Body of pancreas (tissue), 4 donors: Measurements from ENCODE around the gene ENAH. TPM values are rescaled to one million over a fixed set of nuclear protein-coding genes. Genes with fewer than 3 reads are reported as not detected.

Experiments
- ATAC-seq: fragments of 150-250 bp; one replicate; pipeline ENCODE4 v1.9.1; 2016
- DNase-seq, 4 donors: peaks; one replicate each; pipeline ENCODE4 v3.0.0-alpha.2; 2019
- H3K27ac ChIP-seq, 4 donors: fragments of 200-600 bp; sonication (generic); 1 replicate in 3 of 4; 2 replicates in 1 of 4; pipeline versions ENCODE4 v1.5.1 to v1.6.1; 2016 to 2019; ENCODE audit warnings: mild to moderate bottlenecking in 1 of 4, mixed read lengths in 1 of 4, moderate library complexity in 1 of 4
- H3K27me3 ChIP-seq, 2 donors: fragments of 200-600 bp; sonication (generic); one replicate each; pipeline ENCODE4 v1.6.0; 2016; ENCODE audit warnings: mild to moderate bottlenecking in 1 of 2
- H3K36me3 ChIP-seq, 2 donors: fragments of 200-600 bp; sonication (generic); replicated peaks in 1 of 2; 2 replicates each; pipeline ENCODE4 v1.5.1; 2016; ENCODE audit warnings: low read depth in 2 of 2; ENCODE audit not compliant: insufficient read depth in 1 of 2
- H3K4me1 ChIP-seq: fragments of 200-600 bp; sonication (generic); one replicate; pipeline ENCODE4 v1.6.0; 2016
- H3K4me3 ChIP-seq, 2 donors: fragments of 200-600 bp; sonication (generic); 1 replicate in 1 of 2; 2 replicates in 1 of 2; pipeline ENCODE4 v1.5.1; 2016 to 2019
- H3K9me3 ChIP-seq, 3 donors: fragments of 200-600 bp; sonication (generic); 1 replicate in 2 of 3; 2 replicates in 1 of 3; pipeline ENCODE4 v1.5.1; 2016
- POLR2A ChIP-seq, 3 donors: fragments of 450-650 bp; IDR thresholded peaks; one replicate each; pipeline ENCODE4 v1.6.1; 2016; ENCODE audit warnings: antibody characterized with exemption in 3 of 3, mild to moderate bottlenecking in 2 of 3
- WGBS, 2 donors: methylation state at CpG; one replicate each; pipeline ENCODE4 v1.1.5; 2017; 5-methylcytosine and 5-hydroxymethylcytosine counted together
- intact Hi-C: fragments of 100-400 bp; cut with DNase I; formaldehyde crosslinking; loops from one replicate; pipeline ENCODE4 v1.15.1; 2023
- total RNA-seq, 2 donors: library from RNA; depleted of rRNA; stranded (reverse); fragments of >200 nt; gene quantifications; one replicate each; pipeline ENCODE4 v1.1.0, GENCODE V29; 2016
- TF ChIP-seq, protein P1 (sequence below), 7 experiments: fragments of 450-650 bp in 4 of 7; fragments of 200-600 bp in 3 of 7; sonication (generic) in 3 of 7; IDR thresholded peaks; one replicate each; pipeline ENCODE4 v1.5.1; 2016 to 2019; ENCODE audit warnings: antibody characterized with exemption in 7 of 7

ENAH gene
- total RNA-seq, 2 donors from 2014 or later = 21.1 to 28.8 TPM

DNA sequence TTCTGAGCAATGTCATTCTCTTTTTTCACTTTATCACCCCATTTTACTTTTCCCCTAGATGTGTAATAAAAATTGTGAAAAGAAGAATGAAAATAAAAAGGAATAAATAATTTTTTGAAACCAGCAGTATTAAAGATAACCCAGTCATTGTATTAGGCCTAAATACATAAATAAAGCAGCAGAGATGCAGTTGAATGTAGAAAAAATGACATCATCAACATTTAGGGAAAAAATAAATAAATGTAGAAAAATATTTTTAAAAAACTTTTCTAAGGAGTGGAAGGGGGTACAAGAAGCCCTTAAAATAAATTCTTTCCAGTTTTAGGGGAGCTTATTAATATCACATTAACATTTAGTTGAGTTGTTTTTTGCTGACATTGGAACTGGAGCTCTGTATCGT lies 15.3 kb upstream of the ENAH start:
- no peak for ATAC-seq
- Histone ChIP-seq H3K9me3 (no peaks in the 10 kb centered on the region), H3K4me3 (no peak overlapping the region), H3K27me3 (no peaks in the 10 kb centered on the region), H3K36me3 (no peaks in the 10 kb centered on the region), H3K4me1 (no peaks in the 10 kb centered on the region), H3K27ac (no peak overlapping the region)
- TF ChIP-seq, protein P1, sequence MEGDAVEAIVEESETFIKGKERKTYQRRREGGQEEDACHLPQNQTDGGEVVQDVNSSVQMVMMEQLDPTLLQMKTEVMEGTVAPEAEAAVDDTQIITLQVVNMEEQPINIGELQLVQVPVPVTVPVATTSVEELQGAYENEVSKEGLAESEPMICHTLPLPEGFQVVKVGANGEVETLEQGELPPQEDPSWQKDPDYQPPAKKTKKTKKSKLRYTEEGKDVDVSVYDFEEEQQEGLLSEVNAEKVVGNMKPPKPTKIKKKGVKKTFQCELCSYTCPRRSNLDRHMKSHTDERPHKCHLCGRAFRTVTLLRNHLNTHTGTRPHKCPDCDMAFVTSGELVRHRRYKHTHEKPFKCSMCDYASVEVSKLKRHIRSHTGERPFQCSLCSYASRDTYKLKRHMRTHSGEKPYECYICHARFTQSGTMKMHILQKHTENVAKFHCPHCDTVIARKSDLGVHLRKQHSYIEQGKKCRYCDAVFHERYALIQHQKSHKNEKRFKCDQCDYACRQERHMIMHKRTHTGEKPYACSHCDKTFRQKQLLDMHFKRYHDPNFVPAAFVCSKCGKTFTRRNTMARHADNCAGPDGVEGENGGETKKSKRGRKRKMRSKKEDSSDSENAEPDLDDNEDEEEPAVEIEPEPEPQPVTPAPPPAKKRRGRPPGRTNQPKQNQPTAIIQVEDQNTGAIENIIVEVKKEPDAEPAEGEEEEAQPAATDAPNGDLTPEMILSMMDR (IDR thresholded peaks at IDR 0.05) = no peak
- TF ChIP-seq POLR2A (IDR thresholded peaks at IDR 0.05) = no peak
- no peak for DNase-seq
- intact Hi-C loops = no loop called here
- WGBS, 2 donors = 86 to 87% methylated on average over 1 of the region's 1 CpG

DNA sequence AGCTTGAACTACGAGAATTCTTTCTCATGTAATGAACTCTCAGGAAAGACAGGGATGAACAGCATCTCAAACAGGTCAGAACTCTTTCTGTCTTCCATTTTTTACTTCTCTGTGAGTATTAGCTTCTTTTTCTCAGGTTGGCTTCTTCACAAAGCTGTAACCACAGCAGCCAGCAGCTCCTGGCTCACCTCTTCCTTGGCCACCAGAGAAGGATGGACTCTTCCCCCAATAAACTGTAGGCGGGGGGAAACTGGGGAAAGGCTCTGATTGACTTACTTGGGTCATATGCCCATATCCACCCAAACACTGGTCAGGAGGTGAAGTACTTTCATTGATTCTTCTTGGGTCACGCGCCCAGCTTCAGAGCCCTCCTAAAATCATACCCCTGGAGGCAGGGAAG lies 14.4 kb upstream of the ENAH start:
- intact Hi-C loops = no loop called here
- Histone ChIP-seq H3K27ac (no peak overlapping the region), H3K4me1 (no peaks in the 10 kb centered on the region), H3K36me3 (no peaks in the 10 kb centered on the region), H3K27me3 (no peaks in the 10 kb centered on the region), H3K9me3 (no peaks in the 10 kb centered on the region), H3K4me3 (no peak overlapping the region)
- 97 to 98% methylated on average over 4 of the region's 4 CpGs for WGBS, 2 donors
- no peak for ATAC-seq
- no peak for DNase-seq
- TF ChIP-seq POLR2A (IDR thresholded peaks at IDR 0.05) = no peak
- TF ChIP-seq, protein P1 (IDR thresholded peaks at IDR 0.05) = no peak

DNA sequence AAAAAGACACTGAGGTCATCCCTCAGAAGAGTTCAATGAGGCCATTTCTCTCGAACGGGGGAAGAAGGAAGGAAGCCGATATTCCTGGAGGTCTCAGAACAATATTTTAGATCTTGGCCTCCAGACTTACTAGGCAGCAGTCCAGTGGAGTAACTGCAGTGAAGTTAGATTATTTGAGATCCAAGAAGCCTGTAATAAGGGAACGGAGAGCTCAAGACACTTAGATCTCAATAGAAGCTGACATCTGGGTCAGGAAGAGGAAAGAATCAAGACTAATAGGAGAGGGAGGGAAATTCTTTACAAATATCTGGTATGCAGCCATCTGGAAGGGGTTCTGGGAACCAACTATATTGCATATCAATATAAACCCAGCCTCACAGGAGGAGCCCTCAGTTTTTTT lies 13.6 kb upstream of the ENAH start:
- WGBS, 2 donors = 58 to 84% methylated on average over 4 of the region's 4 CpGs

DNA sequence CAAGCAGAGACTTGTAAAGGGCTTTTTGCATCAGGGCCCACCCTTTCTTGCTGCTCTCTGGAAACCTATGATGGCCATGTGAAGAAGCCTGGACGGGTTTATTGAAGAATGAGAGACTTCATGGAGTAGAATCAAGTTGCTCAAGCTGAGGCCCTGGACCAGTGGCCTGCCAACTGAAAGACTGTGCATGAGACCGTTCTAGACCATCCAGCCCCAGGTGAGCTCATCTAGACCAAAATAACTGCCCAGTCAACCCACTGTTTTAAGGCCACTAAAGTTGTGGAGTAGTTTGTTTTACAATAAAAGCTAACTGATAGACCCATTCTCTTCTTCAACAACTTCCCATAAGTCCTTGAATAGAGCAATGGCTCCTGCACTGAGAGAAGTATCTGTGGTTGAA lies 11.8 kb upstream of the ENAH start:
- ATAC-seq (no peak), DNase-seq (no peak)
- Histone ChIP-seq H3K4me1 (no peaks in the 10 kb centered on the region), H3K27ac (no peak overlapping the region), H3K9me3 (no peaks in the 10 kb centered on the region), H3K27me3 (no peaks in the 10 kb centered on the region), H3K36me3 (no peaks in the 10 kb centered on the region), H3K4me3 (no peak overlapping the region)
- no peak for TF ChIP-seq POLR2A (IDR thresholded peaks at IDR 0.05)
- TF ChIP-seq, protein P1 (IDR thresholded peaks at IDR 0.05) = no peak
- 87 to 90% methylated on average over 2 of the region's 2 CpGs for WGBS, 2 donors
- intact Hi-C loops = no loop called here

More for the DNA sequence above, 13.6 kb upstream of the ENAH start:
- ATAC-seq = no peak
- intact Hi-C loops = no loop called here
- TF ChIP-seq POLR2A (IDR thresholded peaks at IDR 0.05) = no peak
- TF ChIP-seq, protein P1 (IDR thresholded peaks at IDR 0.05) = no peak
- Histone ChIP-seq H3K27ac (no peak overlapping the region), H3K9me3 (no peaks in the 10 kb centered on the region), H3K4me3 (no peak overlapping the region), H3K27me3 (no peaks in the 10 kb centered on the region), H3K4me1 (no peaks in the 10 kb centered on the region), H3K36me3 (no peaks in the 10 kb centered on the region)
- no peak for DNase-seq

DNA sequence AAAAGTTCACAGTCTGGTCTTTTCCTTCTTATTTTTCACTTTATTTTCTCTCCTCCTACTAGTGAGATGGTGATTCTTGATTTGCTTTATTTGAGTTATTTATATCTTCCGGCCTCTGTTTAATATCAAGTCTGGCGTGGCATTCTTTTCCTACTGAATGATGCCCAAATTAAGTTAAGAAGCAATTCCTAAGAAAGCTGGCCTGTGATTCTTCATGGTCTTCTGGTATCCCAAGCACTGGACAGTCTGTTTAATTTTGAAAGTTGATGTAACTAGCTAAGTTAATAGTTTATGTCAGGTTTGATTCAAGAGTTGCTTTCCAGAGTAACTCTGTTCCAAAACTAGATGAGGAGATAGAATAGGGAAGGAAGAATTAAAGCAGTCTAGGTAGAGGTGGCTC lies 9.2 kb upstream of the ENAH start:
- Histone ChIP-seq H3K27ac (no peak overlapping the region), H3K36me3 (no peaks in the 10 kb centered on the region)

More for the DNA sequence above, 9.2 kb upstream of the ENAH start:
- Histone ChIP-seq H3K27me3 (no peaks in the 10 kb centered on the region), H3K4me3 (no peak overlapping the region), H3K4me1 (no peaks in the 10 kb centered on the region), H3K9me3 (no peaks in the 10 kb centered on the region)
- 81 to 85% methylated on average over 2 of the region's 2 CpGs for WGBS, 2 donors
- ATAC-seq (no peak), DNase-seq (no peak)
- intact Hi-C loops = no loop called here
- TF ChIP-seq, protein P1 (IDR thresholded peaks at IDR 0.05) = no peak
- no peak for TF ChIP-seq POLR2A (IDR thresholded peaks at IDR 0.05)
